Measurements from ENCODE around the gene CBY1. TPM values are rescaled to one million over a fixed set of nuclear protein-coding genes. Genes with fewer than 3 reads are reported as not detected.
A peak's percentile ranks its signal among the peaks of the same experiment; 100 is the strongest.

Gene CBY1
- total RNA-seq, 4 donors from 2014 or later = 21.0 to 46.6 (median 31.7) TPM

GRCh38 chr22:38694049-38694448 is 37.6 kb downstream of the CBY1 start:
- Histone ChIP-seq H3K4me3 (no peak overlapping the region), H3K36me3 (peaks cover 0 to 47% of the 10 kb centered on the region in 2 donors), H3K27me3 (no peaks in the 10 kb centered on the region), H3K9me3 (no peaks in the 10 kb centered on the region), H3K4me1 (peaks cover 0 to 64% (median 37%) of the 10 kb centered on the region in 3 donors), H3K27ac (no peak overlapping the region)
- TF ChIP-seq EP300 (IDR thresholded peaks at IDR 0.05) (no peak), POLR2AphosphoS5 (IDR thresholded peaks at IDR 0.05) (no peak), POLR2A (IDR thresholded peaks at IDR 0.05) (no peak), CTCF (IDR thresholded peaks at IDR 0.05) (no peak)
- 62 to 79% methylated on average over 2 of the region's 2 CpGs for WGBS, 2 donors (ENCODE audit: low coverage in 1 of 2)
- ATAC-seq = no peak

- no peak overlapping the region for H3K27ac ChIP-seq
- WGBS, 2 donors (ENCODE audit: low coverage in 1 of 2) = 58 to 89% methylated on average over 3 of the region's 3 CpGs
- no peak for TF ChIP-seq EP300 (IDR thresholded peaks at IDR 0.05)
- TF ChIP-seq CTCF (IDR thresholded peaks at IDR 0.05) = no peak
- TF ChIP-seq POLR2AphosphoS5 (IDR thresholded peaks at IDR 0.05) = no peak
- TF ChIP-seq POLR2A (IDR thresholded peaks at IDR 0.05) = no peak
- no peak for ATAC-seq
- H3K4me3 ChIP-seq = no peak overlapping the region
- H3K27me3 ChIP-seq = no peaks in the 10 kb centered on the region
- H3K4me1 ChIP-seq = peaks cover 0 to 73% (median 38%) of the 10 kb centered on the region in 3 donors
- H3K9me3 ChIP-seq = no peaks in the 10 kb centered on the region
- H3K36me3 ChIP-seq = peaks cover 0 to 39% of the 10 kb centered on the region in 2 donors
These were observed 38.5 kb downstream of the CBY1 start for GRCh38 chr22:38694940-38695339.

- H3K4me3 ChIP-seq = peak overlapping the region in 1 of 2 donors; percentile 16
- 15 to 34% methylated on average over 3 of the region's 3 CpGs for WGBS, 2 donors (ENCODE audit: low coverage in 1 of 2)
- ATAC-seq = no peak
- peak; percentile 34 for TF ChIP-seq POLR2AphosphoS5 (IDR thresholded peaks at IDR 0.05)
- no peak for TF ChIP-seq POLR2A (IDR thresholded peaks at IDR 0.05)
- H3K36me3 ChIP-seq = peaks cover 0 to 21% of the 10 kb centered on the region in 2 donors
- no peaks in the 10 kb centered on the region for H3K9me3 ChIP-seq
- peaks cover 0 to 77% (median 38%) of the 10 kb centered on the region in 3 donors for H3K4me1 ChIP-seq
- no peaks in the 10 kb centered on the region for H3K27me3 ChIP-seq
- peak overlapping the region; percentile 51 to 99 (median 94) for H3K27ac ChIP-seq
These were observed 40.4 kb downstream of the CBY1 start for GRCh38 chr22:38696606-38697424.

GRCh38 chr22:38697425-38698089 is 41.1 kb downstream of the CBY1 start:
- Histone ChIP-seq H3K27me3 (no peaks in the 10 kb centered on the region), H3K4me3 (peak overlapping the region in 1 of 2 donors; percentile 16), H3K9me3 (no peaks in the 10 kb centered on the region), H3K36me3 (peaks cover 0 to 15% of the 10 kb centered on the region in 2 donors), H3K4me1 (peaks cover 0 to 78% (median 38%) of the 10 kb centered on the region in 3 donors), H3K27ac (peak overlapping the region; percentile 51 to 99 (median 94))
- TF ChIP-seq EP300 (IDR thresholded peaks at IDR 0.05) (no peak), POLR2A (IDR thresholded peaks at IDR 0.05) (no peak), POLR2AphosphoS5 (IDR thresholded peaks at IDR 0.05) (no peak), CTCF (IDR thresholded peaks at IDR 0.05) (no peak)
- WGBS, 2 donors (ENCODE audit: low coverage in 1 of 2) = 37 to 67% methylated on average over 7 to 8 of the region's 8 CpGs
- ATAC-seq = no peak

- WGBS, 2 donors (ENCODE audit: low coverage in 1 of 2) = 90 to 92% methylated on average over 8 to 13 of the region's 13 CpGs
- Histone ChIP-seq H3K27ac (peak overlapping the region in 3 of 4 donors; percentile 92 to 99 (median 97)), H3K4me1 (peaks cover 0 to 74% (median 35%) of the 10 kb centered on the region in 3 donors), H3K36me3 (peaks cover 0 to 7% of the 10 kb centered on the region in 2 donors), H3K9me3 (no peaks in the 10 kb centered on the region), H3K4me3 (peak overlapping the region; percentile 46 to 89), H3K27me3 (no peaks in the 10 kb centered on the region)
- TF ChIP-seq CTCF (IDR thresholded peaks at IDR 0.05) = no peak
- no peak for TF ChIP-seq POLR2A (IDR thresholded peaks at IDR 0.05)
- TF ChIP-seq EP300 (IDR thresholded peaks at IDR 0.05) = no peak
- no peak for ATAC-seq
These were observed 42.1 kb downstream of the CBY1 start for GRCh38 chr22:38698407-38699094.
